ENCODE results near the gene PBX4.

Gene PBX4

GRCh38 chr19:19651076-19651475 is 32.6 kb upstream of the PBX4 start:
- Histone ChIP-seq H4K20me1 (ENCODE audit: insufficient read depth, low read length) (no peaks in the 10 kb centered on the region), H3K4me1 (ENCODE audit: insufficient read depth, low read length, severe bottlenecking) (no peaks in the 10 kb centered on the region)

GRCh38 chr19:19650331-19650730 is 31.8 kb upstream of the PBX4 start:
- Histone ChIP-seq H3K79me2 (ENCODE audit: insufficient read depth, low read length) (no peaks in the 10 kb centered on the region), H3K36me3 (ENCODE audit: insufficient read depth, low read length) (peaks cover 95% of the 10 kb centered on the region), H3K4me3 (ENCODE audit: low read depth, low read length, poor library complexity, severe bottlenecking) (no peak overlapping the region), H3K4me1 (ENCODE audit: insufficient read depth, low read length, severe bottlenecking) (no peaks in the 10 kb centered on the region), H3K4me2 (ENCODE audit: low read length) (no peak overlapping the region), H3F3A (ENCODE audit: insufficient read depth, low read length) (no peaks in the 10 kb centered on the region), H3K9me3 (ENCODE audit: low read length) (no peaks in the 10 kb centered on the region), H2AFZ (ENCODE audit: low read length) (no peak overlapping the region), H3K9me2 (ENCODE audit: low read depth, low read length) (no peaks in the 10 kb centered on the region), H4K20me1 (ENCODE audit: insufficient read depth, low read length) (no peaks in the 10 kb centered on the region), H3K27ac (ENCODE audit: low read depth, low read length, poor library complexity, severe bottlenecking) (no peak overlapping the region), H3K27me3 (ENCODE audit: insufficient read depth, low read length) (no peaks in the 10 kb centered on the region), H3K9ac (ENCODE audit: low read length) (no peak overlapping the region)
- TF ChIP-seq CTCF (IDR thresholded peaks at IDR 0.05; ENCODE audit: low read length): no peak
- TF ChIP-seq EZH2 (IDR thresholded peaks at IDR 0.05; ENCODE audit: borderline replicate concordance, low read length): no peak

More at GRCh38 chr19:19651076-19651475, 32.6 kb upstream of the PBX4 start:
- no peak overlapping the region for H2AFZ ChIP-seq (ENCODE audit: low read length)
- no peak for TF ChIP-seq CTCF (IDR thresholded peaks at IDR 0.05; ENCODE audit: low read length)
- TF ChIP-seq EZH2 (IDR thresholded peaks at IDR 0.05; ENCODE audit: borderline replicate concordance, low read length): no peak
- H3K27me3 ChIP-seq (ENCODE audit: insufficient read depth, low read length): no peaks in the 10 kb centered on the region
- peaks cover 96% of the 10 kb centered on the region for H3K36me3 ChIP-seq (ENCODE audit: insufficient read depth, low read length)
- no peak overlapping the region for H3K4me3 ChIP-seq (ENCODE audit: low read depth, low read length, poor library complexity, severe bottlenecking)
- H3K79me2 ChIP-seq (ENCODE audit: insufficient read depth, low read length): no peaks in the 10 kb centered on the region
- no peak overlapping the region for H3K9ac ChIP-seq (ENCODE audit: low read length)
- H3K9me3 ChIP-seq (ENCODE audit: low read length): no peaks in the 10 kb centered on the region
- H3K27ac ChIP-seq (ENCODE audit: low read depth, low read length, poor library complexity, severe bottlenecking): no peak overlapping the region
- no peak overlapping the region for H3K4me2 ChIP-seq (ENCODE audit: low read length)
- H3F3A ChIP-seq (ENCODE audit: insufficient read depth, low read length): no peaks in the 10 kb centered on the region
- no peaks in the 10 kb centered on the region for H3K9me2 ChIP-seq (ENCODE audit: low read depth, low read length)

DNA sequence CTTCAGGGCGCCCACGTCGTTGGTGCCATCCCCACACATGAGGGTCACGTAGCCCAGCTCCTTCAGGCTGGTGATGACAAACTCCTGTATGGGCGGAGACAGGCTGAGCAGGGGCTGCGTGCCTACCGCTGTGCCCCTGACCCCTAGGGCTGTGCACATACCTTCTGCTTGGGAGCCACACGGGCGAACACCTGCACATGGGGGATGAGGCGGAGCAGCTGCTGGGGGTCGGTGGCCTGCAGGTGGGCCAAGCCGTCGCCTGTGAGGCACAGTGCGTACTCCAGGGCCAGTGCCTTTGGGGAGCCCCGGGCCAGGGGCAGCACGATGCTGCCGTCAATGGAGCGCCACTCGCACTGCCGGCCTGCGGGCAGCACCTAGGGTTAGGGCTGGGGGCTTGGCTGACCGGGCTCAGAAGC is 31.1 kb upstream of the PBX4 start:
- no peaks in the 10 kb centered on the region for H3K9me3 ChIP-seq (ENCODE audit: low read length)

More for the DNA sequence above, 31.1 kb upstream of the PBX4 start:
- Histone ChIP-seq H3K79me2 (ENCODE audit: insufficient read depth, low read length) (no peaks in the 10 kb centered on the region), H3K4me2 (ENCODE audit: low read length) (no peak overlapping the region), H4K20me1 (ENCODE audit: insufficient read depth, low read length) (no peaks in the 10 kb centered on the region), H3F3A (ENCODE audit: insufficient read depth, low read length) (no peaks in the 10 kb centered on the region), H3K27ac (ENCODE audit: low read depth, low read length, poor library complexity, severe bottlenecking) (no peak overlapping the region), H3K27me3 (ENCODE audit: insufficient read depth, low read length) (no peaks in the 10 kb centered on the region), H3K36me3 (ENCODE audit: insufficient read depth, low read length) (peaks cover 95% of the 10 kb centered on the region), H3K4me1 (ENCODE audit: insufficient read depth, low read length, severe bottlenecking) (no peaks in the 10 kb centered on the region), H3K4me3 (ENCODE audit: low read depth, low read length, poor library complexity, severe bottlenecking) (no peak overlapping the region), H3K9me2 (ENCODE audit: low read depth, low read length) (no peaks in the 10 kb centered on the region), H3K9ac (ENCODE audit: low read length) (no peak overlapping the region), H2AFZ (ENCODE audit: low read length) (no peak overlapping the region)
- TF ChIP-seq EZH2 (IDR thresholded peaks at IDR 0.05; ENCODE audit: borderline replicate concordance, low read length): no peak
- TF ChIP-seq CTCF (IDR thresholded peaks at IDR 0.05; ENCODE audit: low read length): no peak

Measured in OCI-LY1 (cell line).